ENCODE measurements around the gene LRRC70. TPM values are rescaled to one million over a fixed set of nuclear protein-coding genes. Genes with fewer than 3 reads are reported as not detected.

Gene LRRC70
- total and polyA plus RNA-seq, 2 of the 8 experiments (the other 6 are each of a cell fraction or from before 2014, with no cell fraction given) = 0.62 to 0.67 TPM

DNA sequence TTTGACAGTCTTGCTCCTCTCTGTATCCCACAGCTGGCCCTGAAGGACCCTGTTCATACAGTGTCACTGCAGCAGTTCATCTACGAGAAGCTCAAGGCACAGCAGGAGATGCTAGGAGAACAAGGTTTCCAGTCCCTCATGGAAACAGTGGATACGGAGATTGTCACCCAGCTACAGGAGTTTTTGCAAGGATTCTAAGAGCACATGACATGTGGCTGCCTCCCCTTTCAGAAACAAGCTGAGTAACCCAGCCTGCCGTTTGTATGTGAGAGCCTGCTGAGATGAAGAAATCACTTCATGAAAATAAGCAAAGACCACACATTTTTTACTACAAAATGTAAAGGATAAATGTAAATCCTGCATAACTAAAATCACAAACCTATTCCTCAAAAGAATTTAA is 48.5 kb downstream of the LRRC70 start:
- DNase-seq (ENCODE audit: low read depth in 1 of 2, low spot score in 2 of 2) = peak in 1 of 2 experiments; percentile 44
- no peaks in the 10 kb centered on the region for H3K9me3 ChIP-seq (ENCODE audit: insufficient read depth in 2 of 2, low read depth in 1 of 2, low read length in 1 of 2)
- WGBS, 2 experiments (ENCODE audit: extremely low coverage in 1 of 2, insufficient coverage in 1 of 2, insufficient read length in 1 of 2, insufficient replicate concordance in 2 of 2, low coverage in 1 of 2, low lambda C conversion rate in 2 of 2, missing lambda C conversion rate in 1 of 2) = 49% methylated on average over 3 of the region's 3 CpGs; no CpG with 5 or more reads in 1 of the 2 experiments
- no peaks in the 10 kb centered on the region for H4K20me1 ChIP-seq (replicated peaks in 1 of 2; ENCODE audit: control insufficient read depth in 1 of 2, insufficient read depth in 2 of 2, low read length in 2 of 2)
- H4K91ac ChIP-seq (replicated peaks; ENCODE audit: insufficient read length, low read length) = peak overlapping the region; percentile 6
- no peak overlapping the region for H3K9ac ChIP-seq (replicated peaks in 1 of 4; ENCODE audit: extremely low read depth in 1 of 4, low read depth in 3 of 4, low read length in 3 of 4)
- H3K23me2 ChIP-seq (ENCODE audit: low read depth, low read length) = no peaks in the 10 kb centered on the region
- peaks cover 0 to 3% (median 0%) of the 10 kb centered on the region in 4 experiments; a peak in 1 of 7 replicates for H3K27me3 ChIP-seq (replicated peaks in 1 of 4; ENCODE audit: control insufficient read depth in 3 of 4, extremely low read depth in 1 of 4, insufficient read depth in 3 of 4, low read length in 3 of 4)
- H3K4me3 ChIP-seq (ENCODE audit: extremely low read depth in 1 of 4, insufficient read depth in 2 of 4, low read depth in 3 of 4, low read length in 4 of 4) = peak overlapping the region in 1 of 4 experiments; percentile 20; a peak in 2 of 8 replicates
- no peak overlapping the region for H2AK5ac ChIP-seq (ENCODE audit: low read depth, low read length)
- no peak overlapping the region for H3K27ac ChIP-seq (ENCODE audit: low read depth, low read length)
- H2BK5ac ChIP-seq (ENCODE audit: low read depth, low read length) = no peak overlapping the region
- no peak overlapping the region for H2AFZ ChIP-seq (ENCODE audit: low read length)
- peak overlapping the region; percentile 55 for H3K18ac ChIP-seq (ENCODE audit: extremely low read depth, low read length)
- peak overlapping the region; percentile 16; the same call in 1 of the 2 replicates for H2BK20ac ChIP-seq (ENCODE audit: low read length)
- peak overlapping the region; percentile 48 to 74 for H3K4me2 ChIP-seq (ENCODE audit: insufficient read depth in 1 of 2, low read depth in 2 of 2, low read length in 2 of 2)
- H3K56ac ChIP-seq (replicated peaks; ENCODE audit: insufficient read length, low read depth, low read length) = no peak overlapping the region
- peak overlapping the region; percentile 14 for H4K5ac ChIP-seq (ENCODE audit: insufficient read length, low read depth, low read length)
- no peak overlapping the region for H3K4ac ChIP-seq (replicated peaks; ENCODE audit: insufficient read length, low read depth, low read length)
- peak overlapping the region; percentile 21; the same call in 1 of the 2 replicates for H2BK12ac ChIP-seq (ENCODE audit: low read depth, low read length)
- no peaks in the 10 kb centered on the region; a peak in 1 of 4 replicates for H3K79me2 ChIP-seq (ENCODE audit: control insufficient read depth in 1 of 2, insufficient read depth in 2 of 2, low read length in 2 of 2)
- H2BK15ac ChIP-seq (ENCODE audit: low read length) = no peak overlapping the region
- H2BK120ac ChIP-seq (replicated peaks; ENCODE audit: low read depth, low read length) = no peak overlapping the region
- H3K79me1 ChIP-seq (ENCODE audit: low read depth, low read length) = no peaks in the 10 kb centered on the region
- CTCF ChIA-PET (ENCODE audit: partially characterized antibody) = interaction anchor here (0.6 to 1.3 kb wide), 8 partner anchors 12 to 175 kb away, joined by 3 to 6 read pairs (median 3); no protein-coding TSS in a partner anchor
- peaks cover 0 to 13% (median 9%) of the 10 kb centered on the region in 4 experiments; a peak in 3 of 7 replicates for H3K4me1 ChIP-seq (replicated peaks in 1 of 4; ENCODE audit: control insufficient read depth in 3 of 4, insufficient read depth in 4 of 4, low read length in 3 of 4)
- FAIRE-seq = peak; percentile 72
- no peak overlapping the region for H4K8ac ChIP-seq (ENCODE audit: extremely low read depth, insufficient read depth, low read length)
- POLR2A ChIA-PET (ENCODE audit: partially characterized antibody) = no interaction called here
- H3K23ac ChIP-seq (ENCODE audit: insufficient read length) = no peak overlapping the region
- no peak overlapping the region for H3K14ac ChIP-seq (ENCODE audit: insufficient read length)
- peaks cover 0 to 2% (median 0%) of the 10 kb centered on the region in 4 experiments; a peak in 2 of 8 replicates for H3K36me3 ChIP-seq (ENCODE audit: control insufficient read depth in 2 of 4, insufficient read depth in 4 of 4, low read length in 3 of 4)
- TF ChIP-seq JUND (IDR thresholded peaks at IDR 0.05; ENCODE audit: low read length) (no peak), SP4 (IDR thresholded peaks at IDR 0.05; ENCODE audit: low read length) (no peak), CHD1 (IDR thresholded peaks at IDR 0.05; ENCODE audit: low read depth, low read length) (no peak), TBP (IDR thresholded peaks at IDR 0.05; ENCODE audit: low read depth, low read length) (no peak), YY1 (IDR thresholded peaks at IDR 0.05; ENCODE audit: low read depth, low read length) (no peak), PHF8 (conservative IDR thresholded peaks at IDR 0.05; ENCODE audit: low read depth, low read length) (no peak), MAX (IDR thresholded peaks at IDR 0.05) (0 out of 2 replicates have a peak, but pooled peaks have one; percentile 31), SIRT6 (IDR thresholded peaks at IDR 0.05; ENCODE audit: low read length) (no peak), RFX5 (IDR thresholded peaks at IDR 0.05; ENCODE audit: borderline replicate concordance, low read depth, low read length) (no peak), CTCF (IDR thresholded peaks at IDR 0.05; ENCODE audit: control extremely low read depth in 1 of 3, insufficient read depth in 1 of 3, low read depth in 1 of 3, low read length in 3 of 3) (0 out of 4 replicates have a peak, but pooled peaks of 1 of the 3 experiments have one; percentile 6), BCL11A (IDR thresholded peaks at IDR 0.05; ENCODE audit: low read depth in 2 of 2, low read length in 2 of 2) (no peak)
